Neural progenitor cell (in vitro differentiated cells): ENCODE results near the gene MAMLD1.

Source experiments
- EZH2 ChIP-seq: fragments of 200-600 bp; sonication (generic); IDR thresholded peaks from 2 replicates; pipeline ENCODE4 v1.6.1; 2017; ENCODE audit warnings: antibody characterized with exemption, mild to moderate bottlenecking, moderate library complexity
- TF ChIP-seq, protein P1 (sequence below): fragments of 200-600 bp; sonication (generic); IDR thresholded peaks from 2 replicates; pipeline ENCODE4 v1.5.1; 2017; ENCODE audit warnings: antibody characterized with exemption, mild to moderate bottlenecking

DNA sequence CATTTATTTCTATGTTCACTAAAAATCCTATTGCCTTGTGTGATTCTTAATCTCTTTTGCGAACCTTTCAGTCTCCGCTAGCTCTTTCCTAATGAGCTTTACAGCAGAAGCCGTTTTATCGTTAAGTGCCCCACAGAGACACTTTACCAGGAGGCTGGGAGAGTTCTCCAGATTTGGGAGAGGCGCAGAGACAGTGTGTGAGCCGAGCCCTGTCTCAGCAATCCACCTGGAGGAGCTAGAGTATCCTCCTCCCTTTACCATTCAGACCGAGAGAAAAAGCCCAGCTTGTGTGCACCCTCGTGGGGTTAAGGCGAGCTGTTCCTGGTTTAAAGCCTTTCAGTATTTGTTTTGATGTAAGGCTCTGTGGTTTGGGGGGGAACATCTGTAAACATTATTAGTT, 150.4 kb downstream of the MAMLD1 start:
- TF ChIP-seq, protein P1, sequence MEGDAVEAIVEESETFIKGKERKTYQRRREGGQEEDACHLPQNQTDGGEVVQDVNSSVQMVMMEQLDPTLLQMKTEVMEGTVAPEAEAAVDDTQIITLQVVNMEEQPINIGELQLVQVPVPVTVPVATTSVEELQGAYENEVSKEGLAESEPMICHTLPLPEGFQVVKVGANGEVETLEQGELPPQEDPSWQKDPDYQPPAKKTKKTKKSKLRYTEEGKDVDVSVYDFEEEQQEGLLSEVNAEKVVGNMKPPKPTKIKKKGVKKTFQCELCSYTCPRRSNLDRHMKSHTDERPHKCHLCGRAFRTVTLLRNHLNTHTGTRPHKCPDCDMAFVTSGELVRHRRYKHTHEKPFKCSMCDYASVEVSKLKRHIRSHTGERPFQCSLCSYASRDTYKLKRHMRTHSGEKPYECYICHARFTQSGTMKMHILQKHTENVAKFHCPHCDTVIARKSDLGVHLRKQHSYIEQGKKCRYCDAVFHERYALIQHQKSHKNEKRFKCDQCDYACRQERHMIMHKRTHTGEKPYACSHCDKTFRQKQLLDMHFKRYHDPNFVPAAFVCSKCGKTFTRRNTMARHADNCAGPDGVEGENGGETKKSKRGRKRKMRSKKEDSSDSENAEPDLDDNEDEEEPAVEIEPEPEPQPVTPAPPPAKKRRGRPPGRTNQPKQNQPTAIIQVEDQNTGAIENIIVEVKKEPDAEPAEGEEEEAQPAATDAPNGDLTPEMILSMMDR, result peak; percentile 6
- TF ChIP-seq EZH2, result no peak
